SK-N-SH (cell line): ENCODE measurements around the gene MND1. TPM values are rescaled to one million over a fixed set of nuclear protein-coding genes. Genes with fewer than 3 reads are reported as not detected.

ENCODE experiments used
- CTCF ChIA-PET: fragments of 300-600, 350-600 bp; formaldehyde crosslinking; extraction: SDS; loops from one replicate; lab custom pipeline; 2021; lab: Yijun Ruan, JAX
- POLR2A ChIA-PET: fragments of 350-600 bp; sonication (Branson Sonifier 250); formaldehyde crosslinking; extraction: SDS; loops from one replicate; lab custom pipeline; 2020; ENCODE audit warnings: antibody characterized with exemption, inconsistent platforms; lab: Yijun Ruan, JAX
- DNase-seq: peaks from one replicate; pipeline ENCODE4 v3.0.0; 2012
- H2AFZ ChIP-seq: fragments of 200-600 bp; sonication (generic); 2 replicates; pipeline ENCODE4 v1.8.1; 2016; ENCODE audit warnings: antibody characterized with exemption, mild to moderate bottlenecking, low read depth
- H3F3A ChIP-seq: fragments of 200-600 bp; sonication (generic); replicated peaks from 2 replicates; pipeline ENCODE3; 2016; ENCODE audit warnings: antibody characterized with exemption, mild to moderate bottlenecking; ENCODE audit not compliant: insufficient read depth
- H3K27ac ChIP-seq, 2 experiments: fragments of 200-500 bp in 1 of 2; fragments of 200-600 bp in 1 of 2; sonication (Bioruptor generic) in 1 of 2; sonication (generic), shearing (Covaris generic) in 1 of 2; 2 replicates each; pipeline versions ENCODE4 v1.5.1 to v1.6.1; 2014 to 2016; ENCODE audit warnings: low read depth in 2 of 2, inconsistent platforms in 1 of 2, low read length in 1 of 2, mild to moderate bottlenecking in 1 of 2, mixed read lengths in 1 of 2
- H3K27me3 ChIP-seq: fragments of 200-600 bp; sonication (generic), shearing (Covaris generic); 2 replicates; pipeline ENCODE4 v1.6.1; 2016; ENCODE audit warnings: mixed run types; ENCODE audit not compliant: insufficient read depth
- H3K36me3 ChIP-seq, 2 experiments: fragments of 200-500 bp in 1 of 2; fragments of 200-600 bp in 1 of 2; sonication (Bioruptor generic) in 1 of 2; sonication (generic) in 1 of 2; replicated peaks in 1 of 2; 2 replicates each; pipeline versions ENCODE3 to v1.5.1; 2014 to 2016; ENCODE audit warnings: low read length in 1 of 2, mild to moderate bottlenecking in 1 of 2; ENCODE audit not compliant: insufficient read depth in 2 of 2, control insufficient read depth in 1 of 2
- H3K4me1 ChIP-seq, 2 experiments: fragments of 200-500 bp in 1 of 2; fragments of 200-600 bp in 1 of 2; sonication (Bioruptor generic) in 1 of 2; sonication (generic), shearing (Covaris generic) in 1 of 2; 2 replicates each; pipeline versions ENCODE4 v1.5.1 to v1.6.1; 2014 to 2016; ENCODE audit warnings: low read depth in 1 of 2, low read length in 1 of 2, mixed run types in 1 of 2; ENCODE audit not compliant: insufficient read depth in 2 of 2, control insufficient read depth in 1 of 2
- H3K4me2 ChIP-seq: fragments of 200-600 bp; sonication (generic), shearing (Covaris generic); 2 replicates; pipeline ENCODE4 v1.6.1; 2017; ENCODE audit warnings: mixed run types
- H3K4me3 ChIP-seq, 2 experiments: fragments of 200-500 bp in 1 of 2; fragments of 200-600 bp in 1 of 2; sonication (Bioruptor generic) in 1 of 2; sonication (generic), shearing (Covaris generic) in 1 of 2; 2 replicates each; pipeline versions ENCODE4 v1.5.1 to v1.8.1; 2014 to 2016; ENCODE audit warnings: low read depth in 2 of 2, inconsistent platforms in 1 of 2, low read length in 1 of 2, mild to moderate bottlenecking in 1 of 2, mixed read lengths in 1 of 2, moderate library complexity in 1 of 2
- H3K79me2 ChIP-seq: fragments of 200-600 bp; sonication (generic); 2 replicates; pipeline ENCODE4 v1.8.1; 2017; ENCODE audit warnings: mild to moderate bottlenecking; ENCODE audit not compliant: insufficient read depth
- H3K9ac ChIP-seq: fragments of 200-600 bp; sonication (generic); 2 replicates; pipeline ENCODE4 v1.6.1; 2017; ENCODE audit warnings: mixed run types
- H3K9me2 ChIP-seq: fragments of 200-600 bp; sonication (generic); 2 replicates; pipeline ENCODE4 v1.6.1; 2017; ENCODE audit warnings: mixed run types
- H3K9me3 ChIP-seq: fragments of 200-600 bp; sonication (generic); 2 replicates; pipeline ENCODE4 v1.6.1; 2017; ENCODE audit warnings: mixed run types, mild to moderate bottlenecking, moderate library complexity
- H4K20me1 ChIP-seq: fragments of 200-600 bp; sonication (generic); 2 replicates; pipeline ENCODE4 v1.6.1; 2017; ENCODE audit warnings: mild to moderate bottlenecking, mixed run types; ENCODE audit not compliant: insufficient read depth
- CHD2 ChIP-seq: fragments of 150-350 bp; IDR thresholded peaks from 2 replicates; pipeline ENCODE4 v1.6.1; 2018; ENCODE audit warnings: low read length; ENCODE audit not compliant: partially characterized antibody
- CTCF ChIP-seq: fragments of 200-600 bp; sonication (generic); IDR thresholded peaks from 2 replicates; pipeline ENCODE4 v1.6.1; 2017; ENCODE audit warnings: antibody characterized with exemption, mild to moderate bottlenecking, moderate library complexity
- ELF1 ChIP-seq: IDR thresholded peaks from 2 replicates; pipeline ENCODE4 v1.4.0; 2012
- EZH2phosphoT487 ChIP-seq: fragments of 200-600 bp; sonication (generic); IDR thresholded peaks from 2 replicates; pipeline ENCODE4 v1.6.1; 2017; ENCODE audit warnings: low read depth, mixed run types, mild to moderate bottlenecking, antibody characterized with exemption, moderate library complexity, borderline replicate concordance
- GATA2 ChIP-seq: sonication (generic); formaldehyde crosslinking; IDR thresholded peaks from 2 replicates; pipeline ENCODE4 v1.5.0; 2020; ENCODE audit warnings: mild to moderate bottlenecking, missing genetic modification reagents
- JUND ChIP-seq: IDR thresholded peaks from 2 replicates; pipeline ENCODE4 v1.4.0; 2012
- MEF2A ChIP-seq: IDR thresholded peaks from 2 replicates; pipeline ENCODE4 v1.4.0; 2012; ENCODE audit warnings: low read depth, borderline replicate concordance
- NRF1 ChIP-seq: IDR thresholded peaks from 2 replicates; pipeline ENCODE4 v1.6.1; 2012; ENCODE audit warnings: low read depth, mild to moderate bottlenecking, low read length
- POLR2AphosphoS5 ChIP-seq: IDR thresholded peaks from 2 replicates; pipeline ENCODE4 v1.6.1; 2012; ENCODE audit warnings: low read depth, low read length
- RCOR1 ChIP-seq: fragments of 150-350 bp; IDR thresholded peaks from 2 replicates; pipeline ENCODE4 v1.6.1; 2017; ENCODE audit warnings: antibody characterized with exemption, low read length
- TCF12 ChIP-seq: IDR thresholded peaks from 2 replicates; pipeline ENCODE4 v1.4.0; 2012
- USF1 ChIP-seq: IDR thresholded peaks from 2 replicates; pipeline ENCODE4 v1.4.0; 2012; ENCODE audit warnings: low read depth, borderline replicate concordance
- YY1 ChIP-seq: IDR thresholded peaks from 2 replicates; pipeline ENCODE4 v1.4.0; 2012; ENCODE audit warnings: low read depth, mild to moderate bottlenecking
- WGBS: methylation state at CpG from one replicate; pipeline ENCODE4 v1.1.6; 2017; ENCODE audit warnings: low lambda C conversion rate; 5-methylcytosine and 5-hydroxymethylcytosine counted together
- polyA plus RNA-seq, 3 experiments: library from polyadenylated mRNA; depleted of rRNA; stranded (reverse); fragments of >200 nt; gene quantifications; 2 replicates each; pipeline ENCODE4 v1.2.3, GENCODE V29; 2012
- TF ChIP-seq, protein P1 (sequence below): IDR thresholded peaks from 2 replicates; pipeline ENCODE4 v1.4.0; 2012; ENCODE audit warnings: low read depth
- TF ChIP-seq, protein P2 (sequence below): fragments of 150-350 bp; IDR thresholded peaks from 2 replicates; pipeline ENCODE4 v1.6.1; 2017; ENCODE audit warnings: antibody characterized with exemption, low read length, low read depth, borderline replicate concordance
- TF ChIP-seq, protein P3 (sequence below): IDR thresholded peaks from 2 replicates; pipeline ENCODE4; 2012
- TF ChIP-seq, protein P4 (sequence below): fragments of 150-350 bp; IDR thresholded peaks from 2 replicates; pipeline ENCODE4 v1.6.1; 2016; ENCODE audit warnings: mild to moderate bottlenecking, low read depth, low read length

MND1 gene
- polyA plus RNA-seq, 1 of the 3 experiments (the other 2 are of a cell fraction), result 2.4 TPM

- H3K27ac ChIP-seq, result 0 out of 4 replicates have a peak overlapping the region, but pooled peaks of 1 of the 2 experiments have one; percentile 2
- ChIA-PET POLR2A (no interaction called here), CTCF (interaction anchor here (1.6 kb wide), 1 partner anchor 20 kb away, joined by 3 read pairs; no protein-coding TSS in a partner anchor)
- peak; percentile 39 for DNase-seq
- H3K4me1 ChIP-seq, result peaks cover 3% of the 10 kb centered on the region in 2 experiments; a peak in 2 of 4 replicates
- no peaks in the 10 kb centered on the region for H4K20me1 ChIP-seq
- H3K4me2 ChIP-seq, result no peak overlapping the region
- H3K36me3 ChIP-seq, result no peaks in the 10 kb centered on the region
- H3K9ac ChIP-seq, result no peak overlapping the region
- no peaks in the 10 kb centered on the region for H3K27me3 ChIP-seq
- TF ChIP-seq POLR2AphosphoS5 (no peak), USF1 (no peak), CTCF (no peak), JUND (no peak), MEF2A (no peak), GATA2 (no peak), NRF1 (no peak), ELF1 (no peak), CHD2 (no peak), YY1 (no peak), RCOR1 (no peak), TCF12 (no peak), EZH2phosphoT487 (no peak)
- TF ChIP-seq, protein P1, sequence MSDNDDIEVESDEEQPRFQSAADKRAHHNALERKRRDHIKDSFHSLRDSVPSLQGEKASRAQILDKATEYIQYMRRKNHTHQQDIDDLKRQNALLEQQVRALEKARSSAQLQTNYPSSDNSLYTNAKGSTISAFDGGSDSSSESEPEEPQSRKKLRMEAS, result no peak
- TF ChIP-seq, protein P2, sequence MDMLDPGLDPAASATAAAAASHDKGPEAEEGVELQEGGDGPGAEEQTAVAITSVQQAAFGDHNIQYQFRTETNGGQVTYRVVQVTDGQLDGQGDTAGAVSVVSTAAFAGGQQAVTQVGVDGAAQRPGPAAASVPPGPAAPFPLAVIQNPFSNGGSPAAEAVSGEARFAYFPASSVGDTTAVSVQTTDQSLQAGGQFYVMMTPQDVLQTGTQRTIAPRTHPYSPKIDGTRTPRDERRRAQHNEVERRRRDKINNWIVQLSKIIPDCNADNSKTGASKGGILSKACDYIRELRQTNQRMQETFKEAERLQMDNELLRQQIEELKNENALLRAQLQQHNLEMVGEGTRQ, result no peak
- TF ChIP-seq, protein P3, sequence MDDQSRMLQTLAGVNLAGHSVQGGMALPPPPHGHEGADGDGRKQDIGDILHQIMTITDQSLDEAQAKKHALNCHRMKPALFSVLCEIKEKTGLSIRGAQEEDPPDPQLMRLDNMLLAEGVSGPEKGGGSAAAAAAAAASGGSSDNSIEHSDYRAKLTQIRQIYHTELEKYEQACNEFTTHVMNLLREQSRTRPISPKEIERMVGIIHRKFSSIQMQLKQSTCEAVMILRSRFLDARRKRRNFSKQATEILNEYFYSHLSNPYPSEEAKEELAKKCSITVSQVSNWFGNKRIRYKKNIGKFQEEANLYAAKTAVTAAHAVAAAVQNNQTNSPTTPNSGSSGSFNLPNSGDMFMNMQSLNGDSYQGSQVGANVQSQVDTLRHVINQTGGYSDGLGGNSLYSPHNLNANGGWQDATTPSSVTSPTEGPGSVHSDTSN, result no peak
- TF ChIP-seq, protein P4, sequence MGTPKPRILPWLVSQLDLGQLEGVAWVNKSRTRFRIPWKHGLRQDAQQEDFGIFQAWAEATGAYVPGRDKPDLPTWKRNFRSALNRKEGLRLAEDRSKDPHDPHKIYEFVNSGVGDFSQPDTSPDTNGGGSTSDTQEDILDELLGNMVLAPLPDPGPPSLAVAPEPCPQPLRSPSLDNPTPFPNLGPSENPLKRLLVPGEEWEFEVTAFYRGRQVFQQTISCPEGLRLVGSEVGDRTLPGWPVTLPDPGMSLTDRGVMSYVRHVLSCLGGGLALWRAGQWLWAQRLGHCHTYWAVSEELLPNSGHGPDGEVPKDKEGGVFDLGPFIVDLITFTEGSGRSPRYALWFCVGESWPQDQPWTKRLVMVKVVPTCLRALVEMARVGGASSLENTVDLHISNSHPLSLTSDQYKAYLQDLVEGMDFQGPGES, result no peak
- no peaks in the 10 kb centered on the region for H3K9me3 ChIP-seq
- H3K4me3 ChIP-seq, result no peak overlapping the region
- H3K9me2 ChIP-seq, result no peaks in the 10 kb centered on the region
- H3F3A ChIP-seq, result peaks cover 5% of the 10 kb centered on the region
- peak overlapping the region; percentile 62 for H2AFZ ChIP-seq
- 44% methylated on average over 10 of the region's 10 CpGs for WGBS
- no peaks in the 10 kb centered on the region for H3K79me2 ChIP-seq
Measured at GRCh38 chr4:153448003-153448731, 103.7 kb downstream of the MND1 start.
